IMR-90 (cell line): ENCODE measurements around the gene SPATC1L. TPM values are rescaled to one million over a fixed set of nuclear protein-coding genes. Genes with fewer than 3 reads are reported as not detected.

Source experiments
- ATAC-seq: fragments of 200-7000 bp; cut with Tn5 transposase; 2 replicates; pipeline ENCODE4 v1.9.1; 2020; ENCODE audit warnings: low read depth, mild to moderate bottlenecking, moderate library complexity
- BruUV-seq: library from RNA; stranded (reverse); fragments of 400-500 nt; replicated peaks from 2 replicates; lab custom pipeline; 2021; lab: Mats Ljungman, UMichigan
- CTCF ChIA-PET: fragments of 300-600 bp; formaldehyde crosslinking; extraction: SDS; loops from one replicate; lab custom pipeline; 2021; ENCODE audit warnings: antibody characterized with exemption; lab: Yijun Ruan, JAX
- POLR2A ChIA-PET: fragments of 300-600 bp; sonication (Branson Sonifier 250); formaldehyde crosslinking; loops from one replicate; lab custom pipeline; 2022; ENCODE audit warnings: antibody characterized with exemption; ENCODE audit not compliant: unreplicated experiment; lab: Charles Lee
- DNase-seq: peaks from one replicate; pipeline ENCODE4 v3.0.0; 2013
- H2AFZ ChIP-seq: replicated peaks from 2 replicates; pipeline ENCODE3; 2013; ENCODE audit warnings: low read length, mild to moderate bottlenecking; ENCODE audit not compliant: poor library complexity
- H2AK5ac ChIP-seq: 2 replicates; pipeline ENCODE4 v1.6.1; 2013; ENCODE audit warnings: low read depth, low read length, inconsistent platforms
- H2AK9ac ChIP-seq: replicated peaks from 2 replicates; pipeline ENCODE3; 2013; ENCODE audit warnings: mild to moderate bottlenecking, low read depth, low read length, moderate library complexity; ENCODE audit not compliant: poor library complexity
- H2BK120ac ChIP-seq: 2 replicates; pipeline ENCODE4 v1.6.1; 2013; ENCODE audit warnings: low read depth, low read length, inconsistent platforms
- H2BK15ac ChIP-seq: 3 replicates; pipeline ENCODE4 v1.6.1; 2013; ENCODE audit warnings: low read depth, low read length, inconsistent platforms
- H2BK20ac ChIP-seq: 2 replicates; pipeline ENCODE4 v1.6.1; 2013; ENCODE audit warnings: low read depth, mild to moderate bottlenecking, inconsistent platforms, low read length, moderate library complexity
- H2BK5ac ChIP-seq: 2 replicates; pipeline ENCODE4 v1.6.1; 2013; ENCODE audit warnings: mild to moderate bottlenecking, low read depth, low read length, inconsistent platforms; ENCODE audit not compliant: poor library complexity, severe bottlenecking
- H3K14ac ChIP-seq: replicated peaks from 2 replicates; pipeline ENCODE4 v1.6.1; 2013; ENCODE audit warnings: low read depth, low read length, inconsistent platforms
- H3K18ac ChIP-seq: 2 replicates; pipeline ENCODE4 v1.6.1; 2013; ENCODE audit warnings: low read depth, low read length, control low read depth
- H3K23ac ChIP-seq: 2 replicates; pipeline ENCODE4 v1.6.1; 2013; ENCODE audit warnings: low read depth, low read length, inconsistent platforms
- H3K27ac ChIP-seq: 2 replicates; pipeline ENCODE4 v1.5.1; 2013; ENCODE audit warnings: mild to moderate bottlenecking, control low read depth, low read length; ENCODE audit not compliant: insufficient read depth
- H3K27me3 ChIP-seq: 2 replicates; pipeline ENCODE4 v1.6.1; 2013; ENCODE audit warnings: low read length; ENCODE audit not compliant: control insufficient read depth, insufficient read depth
- H3K36me3 ChIP-seq: 2 replicates; pipeline ENCODE4 v1.6.1; 2013; ENCODE audit warnings: low read length, mixed read lengths; ENCODE audit not compliant: control insufficient read depth, insufficient read depth
- H3K4ac ChIP-seq: 2 replicates; pipeline ENCODE4 v1.6.1; 2013; ENCODE audit warnings: low read depth, low read length, inconsistent platforms
- H3K4me1 ChIP-seq: 2 replicates; pipeline ENCODE4 v1.6.1; 2013; ENCODE audit warnings: low read length, mixed read lengths; ENCODE audit not compliant: control insufficient read depth, insufficient read depth
- H3K4me2 ChIP-seq: 2 replicates; pipeline ENCODE4 v1.6.1; 2013; ENCODE audit warnings: low read depth, mild to moderate bottlenecking, control low read depth, low read length, moderate library complexity
- H3K4me3 ChIP-seq: 2 replicates; pipeline ENCODE4 v1.5.1; 2013; ENCODE audit warnings: low read depth, mild to moderate bottlenecking, control low read depth, low read length, moderate library complexity; ENCODE audit not compliant: insufficient read depth
- H3K56ac ChIP-seq: 2 replicates; pipeline ENCODE4 v1.6.1; 2013; ENCODE audit warnings: low read length, inconsistent platforms; ENCODE audit not compliant: insufficient read depth; ENCODE audit errors: extremely low read depth
- H3K79me1 ChIP-seq, 2 experiments: 2 replicates each; pipeline ENCODE4 v1.6.1; 2013; ENCODE audit warnings: low read length in 2 of 2, inconsistent platforms in 1 of 2, low read depth in 1 of 2
- H3K9ac ChIP-seq: 2 replicates; pipeline ENCODE4 v1.6.1; 2013; ENCODE audit warnings: low read depth, low read length, control low read depth
- H3K9me1 ChIP-seq: 2 replicates; pipeline ENCODE4 v1.6.1; 2013; ENCODE audit warnings: low read length, inconsistent platforms; ENCODE audit not compliant: insufficient read depth
- H3K9me3 ChIP-seq: 2 replicates; pipeline ENCODE4 v1.6.1; 2013; ENCODE audit warnings: low read length; ENCODE audit not compliant: control insufficient read depth, insufficient read depth
- H4K20me1 ChIP-seq: 2 replicates; pipeline ENCODE4 v1.6.1; 2013; ENCODE audit warnings: low read length, inconsistent platforms; ENCODE audit not compliant: insufficient read depth
- H4K5ac ChIP-seq: 2 replicates; pipeline ENCODE4 v1.6.1; 2013; ENCODE audit warnings: mild to moderate bottlenecking, low read depth, low read length, control low read depth
- H4K8ac ChIP-seq, 2 experiments: 2 replicates each; pipeline ENCODE4 v1.6.1; 2013; ENCODE audit warnings: low read depth in 2 of 2, low read length in 2 of 2, control low read depth in 1 of 2, inconsistent platforms in 1 of 2
- H4K91ac ChIP-seq: 2 replicates; pipeline ENCODE4 v1.6.1; 2013; ENCODE audit warnings: low read depth, low read length, inconsistent platforms; ENCODE audit not compliant: insufficient read depth
- BHLHE40 ChIP-seq: fragments of 150-350 bp; IDR thresholded peaks from 2 replicates; pipeline ENCODE4 v1.6.1; 2016; ENCODE audit warnings: mild to moderate bottlenecking, low read depth, low read length
- CHD1 ChIP-seq: IDR thresholded peaks from 2 replicates; pipeline ENCODE4 v1.6.1; 2012; ENCODE audit warnings: low read depth, low read length, improper control_type of control experiment
- FOS ChIP-seq: fragments of 150-350 bp; IDR thresholded peaks from 2 replicates; pipeline ENCODE4 v1.6.1; 2016; ENCODE audit warnings: low read depth, low read length
- MAZ ChIP-seq: IDR thresholded peaks from 2 replicates; pipeline ENCODE4 v1.6.1; 2012; ENCODE audit warnings: low read depth, mild to moderate bottlenecking, low read length, improper control_type of control experiment, moderate library complexity, borderline replicate concordance
- MXI1 ChIP-seq: IDR thresholded peaks from 2 replicates; pipeline ENCODE4 v1.6.1; 2012; ENCODE audit warnings: low read depth, mild to moderate bottlenecking, low read length, moderate library complexity, borderline replicate concordance
- RAD21 ChIP-seq: IDR thresholded peaks from 2 replicates; pipeline ENCODE4 v1.6.1; 2012; ENCODE audit warnings: low read length, improper control_type of control experiment
- RCOR1 ChIP-seq: IDR thresholded peaks from 2 replicates; pipeline ENCODE4 v1.6.1; 2012; ENCODE audit warnings: mild to moderate bottlenecking, low read length, improper control_type of control experiment; ENCODE audit not compliant: insufficient replicate concordance
- RFX5 ChIP-seq: IDR thresholded peaks from 2 replicates; pipeline ENCODE4 v1.8.0; 2012; ENCODE audit warnings: low read depth, mild to moderate bottlenecking, low read length, moderate library complexity
- SMC3 ChIP-seq: fragments of 150-350 bp; IDR thresholded peaks from 2 replicates; pipeline ENCODE4 v1.6.1; 2016; ENCODE audit warnings: low read depth, mild to moderate bottlenecking, antibody characterized with exemption, low read length, moderate library complexity
- WGBS, 2 experiments: methylation state at CpG; one replicate each; pipeline versions ENCODE4 v1.1.5 to v1.1.7; 2013; ENCODE audit warnings: missing lambda C conversion rate in 2 of 2; ENCODE audit not compliant: insufficient read length in 1 of 2; ENCODE audit errors: extremely low coverage in 2 of 2; 5-methylcytosine and 5-hydroxymethylcytosine counted together
- dilution Hi-C: fragments of 300-500 bp; cut with HindIII; formaldehyde crosslinking; loops from one replicate; pipeline ENCODE4 v1.14.3; 2018; ENCODE audit warnings: low sequenced_read_pairs; ENCODE audit not compliant: unreplicated experiment
- in situ Hi-C: fragments of 300-500 bp; cut with MboI; formaldehyde crosslinking; loops from 3 replicates; pipeline ENCODE4 v1.14.3; 2019; ENCODE audit warnings: low sequenced_read_pairs, inconsistent platforms, mixed read lengths
- intact Hi-C: fragments of 100-400 bp; cut with micrococcal nuclease; formaldehyde crosslinking; loops from 2 replicates; pipeline ENCODE4 v1.10.0; 2022
- polyA plus RNA-seq, 3 experiments: library from polyadenylated mRNA; depleted of rRNA; stranded (reverse); fragments of >200 nt; gene quantifications; 2 replicates each; pipeline ENCODE4 v1.2.3, GENCODE V29; 2012; ENCODE audit warnings: low replicate concordance in 1 of 3
- total RNA-seq: library from RNA; depleted of rRNA; stranded (reverse); fragments of >200 nt; gene quantifications from 2 replicates; pipeline ENCODE4 v1.2.3, GENCODE V29; 2012
- TF ChIP-seq, protein P1 (sequence below): fragments of 150-350 bp; IDR thresholded peaks from 2 replicates; pipeline ENCODE4 v1.6.1; 2016; ENCODE audit warnings: low read depth, mild to moderate bottlenecking, low read length, moderate library complexity, borderline replicate concordance

The SPATC1L gene
- total and polyA plus RNA-seq, 2 of the 4 experiments (the other 2 are of a cell fraction) = 3.8 to 17.2 TPM

DNA sequence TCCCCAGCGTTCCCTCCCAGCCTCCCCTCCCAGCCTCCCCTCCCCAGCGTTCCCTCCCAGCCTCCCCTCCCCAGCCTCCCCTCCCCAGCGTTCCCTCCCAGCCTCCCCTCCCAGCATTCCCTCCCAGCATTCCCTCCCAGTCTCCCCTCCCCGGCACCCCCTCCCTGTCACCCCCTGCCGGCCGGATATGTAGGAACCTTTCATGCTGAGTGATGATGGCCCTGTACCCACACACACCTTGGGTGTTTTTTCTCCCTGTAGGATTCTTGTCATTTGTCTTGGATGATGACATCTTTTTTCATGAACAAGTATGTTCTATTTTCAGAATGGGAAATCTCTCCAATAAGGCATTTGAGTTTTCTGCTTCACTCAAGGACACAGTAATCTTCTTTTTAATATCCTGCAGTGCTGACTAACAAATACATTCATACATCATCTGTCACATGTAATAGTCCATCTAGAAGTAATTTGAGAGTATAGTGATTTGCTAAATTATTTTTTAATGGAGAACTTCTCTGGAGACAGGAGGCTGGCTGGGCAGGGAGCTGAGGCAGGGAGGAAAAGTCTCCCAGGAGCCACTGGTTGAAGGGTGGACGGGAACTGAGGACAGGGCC, 48.4 kb downstream of the SPATC1L start:
- H3K14ac ChIP-seq = no peak overlapping the region
- no peak overlapping the region for H3K4me2 ChIP-seq
- no peak overlapping the region for H3K56ac ChIP-seq
- no peaks in the 10 kb centered on the region for H3K9me3 ChIP-seq
- in situ Hi-C loops (no loop called here), dilution Hi-C loops (no loop called here), intact Hi-C loops (loop anchor here (1.0 kb wide), 1 partner anchor 32 kb away; no protein-coding TSS in a partner anchor)
- H3K4me3 ChIP-seq = no peak overlapping the region
- no peak overlapping the region for H3K23ac ChIP-seq
- ChIA-PET CTCF (no interaction called here), POLR2A (no interaction called here)
- no peak overlapping the region for H2BK15ac ChIP-seq
- H4K91ac ChIP-seq = no peak overlapping the region
- no peak for DNase-seq
- H2AK9ac ChIP-seq = no peak overlapping the region
- peaks cover 42% of the 10 kb centered on the region for H4K20me1 ChIP-seq
- no peaks in the 10 kb centered on the region for H3K27me3 ChIP-seq
- H2AK5ac ChIP-seq = no peak overlapping the region
- no peak overlapping the region for H4K5ac ChIP-seq
- TF ChIP-seq BHLHE40 = no peak
- TF ChIP-seq MXI1 = no peak
- no peak for TF ChIP-seq MAZ
- TF ChIP-seq, protein P1, sequence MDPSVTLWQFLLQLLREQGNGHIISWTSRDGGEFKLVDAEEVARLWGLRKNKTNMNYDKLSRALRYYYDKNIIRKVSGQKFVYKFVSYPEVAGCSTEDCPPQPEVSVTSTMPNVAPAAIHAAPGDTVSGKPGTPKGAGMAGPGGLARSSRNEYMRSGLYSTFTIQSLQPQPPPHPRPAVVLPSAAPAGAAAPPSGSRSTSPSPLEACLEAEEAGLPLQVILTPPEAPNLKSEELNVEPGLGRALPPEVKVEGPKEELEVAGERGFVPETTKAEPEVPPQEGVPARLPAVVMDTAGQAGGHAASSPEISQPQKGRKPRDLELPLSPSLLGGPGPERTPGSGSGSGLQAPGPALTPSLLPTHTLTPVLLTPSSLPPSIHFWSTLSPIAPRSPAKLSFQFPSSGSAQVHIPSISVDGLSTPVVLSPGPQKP = no peak
- TF ChIP-seq SMC3 = no peak
- TF ChIP-seq RAD21 = no peak
- no peak for TF ChIP-seq FOS
- TF ChIP-seq RFX5 = no peak
- no peak for TF ChIP-seq CHD1
- no peak for TF ChIP-seq RCOR1
- H3K36me3 ChIP-seq = peaks cover 12% of the 10 kb centered on the region; the same call in 1 of the 2 replicates
- WGBS, 2 experiments = 83% methylated on average over 1 of the region's 7 CpGs; no CpG with 5 or more reads in 1 of the 2 experiments
- no peak overlapping the region for H2BK5ac ChIP-seq
- H3K4ac ChIP-seq = no peak overlapping the region
- H3K9ac ChIP-seq = no peak overlapping the region
- H2BK120ac ChIP-seq = no peak overlapping the region
- no peak overlapping the region for H2AFZ ChIP-seq
- no peak for ATAC-seq
- H3K18ac ChIP-seq = no peak overlapping the region
- H3K27ac ChIP-seq = no peak overlapping the region
- no peak overlapping the region; the same call in 1 of the 2 replicates for H2BK20ac ChIP-seq
- no TSS peak for BruUV-seq
- no peak overlapping the region for H4K8ac ChIP-seq
- H3K4me1 ChIP-seq = 0 out of 2 replicates have a peak, but pooled peaks cover 2% of the 10 kb centered on the region
- H3K9me1 ChIP-seq = peaks cover 3% of the 10 kb centered on the region; the same call in 1 of the 2 replicates
- peaks cover 0 to 3% of the 10 kb centered on the region in 2 experiments; a peak in 1 of 4 replicates for H3K79me1 ChIP-seq
